Measurements from ENCODE around the gene LRRC46.

DNA sequence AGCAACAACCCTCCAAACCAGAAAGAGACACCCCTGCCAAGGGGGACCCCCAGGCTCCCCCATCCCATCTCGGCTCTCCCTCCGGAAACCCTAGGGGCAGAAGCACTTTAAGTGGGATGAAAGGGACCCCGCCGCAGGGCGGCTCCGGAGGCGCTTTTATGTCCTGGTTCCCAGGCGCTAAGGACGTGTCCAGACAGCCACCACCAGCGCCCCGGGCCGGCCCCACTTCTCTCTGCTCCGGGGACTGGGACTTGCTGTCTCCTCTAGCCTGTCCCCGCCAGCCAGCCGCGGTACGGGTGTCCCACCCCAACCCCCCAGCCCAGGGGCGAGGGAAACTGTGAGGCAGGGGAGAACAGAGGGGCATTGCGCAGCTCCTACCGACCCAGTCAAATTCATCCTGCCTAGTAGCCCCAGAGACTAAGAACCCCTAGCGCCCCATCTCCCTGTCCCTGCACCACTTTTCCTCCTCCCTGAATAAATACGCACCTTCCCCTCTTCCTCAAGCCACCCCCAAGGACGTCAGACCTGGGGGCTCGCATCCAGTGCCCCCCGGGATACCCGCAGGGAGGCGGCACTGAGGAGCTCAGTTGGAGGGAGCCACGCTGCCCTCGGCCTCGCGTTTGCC is 15.4 kb downstream of the LRRC46 start:
- TF ChIP-seq, protein P1, sequence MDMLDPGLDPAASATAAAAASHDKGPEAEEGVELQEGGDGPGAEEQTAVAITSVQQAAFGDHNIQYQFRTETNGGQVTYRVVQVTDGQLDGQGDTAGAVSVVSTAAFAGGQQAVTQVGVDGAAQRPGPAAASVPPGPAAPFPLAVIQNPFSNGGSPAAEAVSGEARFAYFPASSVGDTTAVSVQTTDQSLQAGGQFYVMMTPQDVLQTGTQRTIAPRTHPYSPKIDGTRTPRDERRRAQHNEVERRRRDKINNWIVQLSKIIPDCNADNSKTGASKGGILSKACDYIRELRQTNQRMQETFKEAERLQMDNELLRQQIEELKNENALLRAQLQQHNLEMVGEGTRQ (CRISPR knock-in tag; IDR thresholded peaks at IDR 0.05), result no peak
- TF ChIP-seq, protein P2, sequence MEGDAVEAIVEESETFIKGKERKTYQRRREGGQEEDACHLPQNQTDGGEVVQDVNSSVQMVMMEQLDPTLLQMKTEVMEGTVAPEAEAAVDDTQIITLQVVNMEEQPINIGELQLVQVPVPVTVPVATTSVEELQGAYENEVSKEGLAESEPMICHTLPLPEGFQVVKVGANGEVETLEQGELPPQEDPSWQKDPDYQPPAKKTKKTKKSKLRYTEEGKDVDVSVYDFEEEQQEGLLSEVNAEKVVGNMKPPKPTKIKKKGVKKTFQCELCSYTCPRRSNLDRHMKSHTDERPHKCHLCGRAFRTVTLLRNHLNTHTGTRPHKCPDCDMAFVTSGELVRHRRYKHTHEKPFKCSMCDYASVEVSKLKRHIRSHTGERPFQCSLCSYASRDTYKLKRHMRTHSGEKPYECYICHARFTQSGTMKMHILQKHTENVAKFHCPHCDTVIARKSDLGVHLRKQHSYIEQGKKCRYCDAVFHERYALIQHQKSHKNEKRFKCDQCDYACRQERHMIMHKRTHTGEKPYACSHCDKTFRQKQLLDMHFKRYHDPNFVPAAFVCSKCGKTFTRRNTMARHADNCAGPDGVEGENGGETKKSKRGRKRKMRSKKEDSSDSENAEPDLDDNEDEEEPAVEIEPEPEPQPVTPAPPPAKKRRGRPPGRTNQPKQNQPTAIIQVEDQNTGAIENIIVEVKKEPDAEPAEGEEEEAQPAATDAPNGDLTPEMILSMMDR (IDR thresholded peaks at IDR 0.05), result no peak
- TF ChIP-seq SP1 (CRISPR knock-in tag; conservative IDR thresholded peaks at IDR 0.05) (no peak), SOX15 (CRISPR knock-in tag; IDR thresholded peaks at IDR 0.05) (no peak), GABPB1 (CRISPR knock-in tag; IDR thresholded peaks at IDR 0.05) (no peak), TP53 (CRISPR knock-in tag; IDR thresholded peaks at IDR 0.05) (no peak), SMAD3 (CRISPR knock-in tag; IDR thresholded peaks at IDR 0.05; ENCODE audit: borderline replicate concordance) (no peak), ZNF423 (CRISPR knock-in tag; IDR thresholded peaks at IDR 0.05) (no peak)
- TF ChIP-seq, protein P3, sequence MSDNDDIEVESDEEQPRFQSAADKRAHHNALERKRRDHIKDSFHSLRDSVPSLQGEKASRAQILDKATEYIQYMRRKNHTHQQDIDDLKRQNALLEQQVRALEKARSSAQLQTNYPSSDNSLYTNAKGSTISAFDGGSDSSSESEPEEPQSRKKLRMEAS (CRISPR knock-in tag; IDR thresholded peaks at IDR 0.05), result no peak
- TF ChIP-seq, protein P4, sequence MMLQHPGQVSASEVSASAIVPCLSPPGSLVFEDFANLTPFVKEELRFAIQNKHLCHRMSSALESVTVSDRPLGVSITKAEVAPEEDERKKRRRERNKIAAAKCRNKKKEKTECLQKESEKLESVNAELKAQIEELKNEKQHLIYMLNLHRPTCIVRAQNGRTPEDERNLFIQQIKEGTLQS (CRISPR knock-in tag; conservative IDR thresholded peaks at IDR 0.05), result no peak
